Upper lobe of left lung (tissue), 4 donors: Measurements from ENCODE around the gene COCH.

Experiments used
- CTCF ChIP-seq, 6 experiments: fragments of 450-650 bp in 4 of 6; fragments of 200-600 bp in 2 of 6; sonication (generic) in 2 of 6; IDR thresholded peaks; one replicate each; pipeline ENCODE4 v1.5.1; 2016 to 2019; ENCODE audit warnings: antibody characterized with exemption in 6 of 6
- POLR2AphosphoS5 ChIP-seq, 2 donors: sonication (generic); formaldehyde crosslinking; IDR thresholded peaks; one replicate each; pipeline ENCODE4 v1.5.1; 2017; ENCODE audit warnings: antibody characterized with exemption in 2 of 2

- TF ChIP-seq POLR2AphosphoS5 (IDR thresholded peaks at IDR 0.05) (no peak), CTCF (IDR thresholded peaks at IDR 0.05) (no peak)
Observed at GRCh38 chr14:30921788-30922187, 47.4 kb downstream of the COCH start.
